WERI-Rb-1 (cell line): ENCODE measurements around the gene OR10AD1.
A peak's percentile ranks its signal among the peaks of the same experiment; 100 is the strongest.

Experiments used
- DNase-seq: peaks from one replicate; pipeline ENCODE4 v3.0.0-alpha.2; 2020
- H3K27ac ChIP-seq: fragments of 250-450 bp; sonication (Bioruptor Pico); 2 replicates; pipeline ENCODE4 v1.5.1; 2020; ENCODE audit warnings: mild to moderate bottlenecking, moderate library complexity
- H3K27me3 ChIP-seq: fragments of 250-450 bp; sonication (Bioruptor Pico); 2 replicates; pipeline ENCODE4 v1.5.1; 2021; ENCODE audit warnings: mild to moderate bottlenecking, low read depth, moderate library complexity; ENCODE audit not compliant: insufficient read depth, severe bottlenecking
- H3K36me3 ChIP-seq: fragments of 250-450 bp; sonication (Bioruptor Pico); 2 replicates; pipeline ENCODE4 v1.5.1; 2020; ENCODE audit warnings: mild to moderate bottlenecking, moderate library complexity
- H3K4me3 ChIP-seq: 2 replicates; pipeline ENCODE4 v1.5.1; 2011; ENCODE audit warnings: low read depth, mild to moderate bottlenecking, control low read depth, low read length
- H3K9me3 ChIP-seq: fragments of 250-450 bp; sonication (Bioruptor Pico); 2 replicates; pipeline ENCODE4 v1.5.1; 2021; ENCODE audit warnings: mild to moderate bottlenecking, moderate library complexity; ENCODE audit not compliant: severe bottlenecking
- CTCF ChIP-seq: IDR thresholded peaks from 2 replicates; pipeline ENCODE4 v1.5.1; 2011; ENCODE audit warnings: low read depth, mild to moderate bottlenecking, control low read depth, inconsistent platforms, low read length

OR10AD1 gene

GRCh38 chr12:48164451-48164850, 38.6 kb downstream of the OR10AD1 start:
- Histone ChIP-seq H3K36me3 (no peaks in the 10 kb centered on the region), H3K27me3 (no peaks in the 10 kb centered on the region), H3K4me3 (no peak overlapping the region), H3K27ac (no peak overlapping the region), H3K9me3 (no peaks in the 10 kb centered on the region)
- no peak for DNase-seq
- no peak for TF ChIP-seq CTCF

- no peaks in the 10 kb centered on the region for H3K36me3 ChIP-seq
- no peaks in the 10 kb centered on the region for H3K9me3 ChIP-seq
- no peak overlapping the region for H3K4me3 ChIP-seq
- DNase-seq = no peak
- no peak overlapping the region for H3K27ac ChIP-seq
- H3K27me3 ChIP-seq = no peaks in the 10 kb centered on the region
- no peak for TF ChIP-seq CTCF
Observed at GRCh38 chr12:48163150-48163747, 39.8 kb downstream of the OR10AD1 start.

GRCh38 chr12:48160807-48161206, 42.3 kb downstream of the OR10AD1 start:
- H3K36me3 ChIP-seq = peaks cover 2% of the 10 kb centered on the region; the same call in 1 of the 2 replicates
- no peak overlapping the region for H3K4me3 ChIP-seq
- no peak overlapping the region for H3K27ac ChIP-seq
- no peaks in the 10 kb centered on the region for H3K9me3 ChIP-seq
- no peak for TF ChIP-seq CTCF
- no peaks in the 10 kb centered on the region for H3K27me3 ChIP-seq
- no peak for DNase-seq

GRCh38 chr12:48160046-48160445, 43.0 kb downstream of the OR10AD1 start:
- peaks cover 2% of the 10 kb centered on the region; the same call in 1 of the 2 replicates for H3K36me3 ChIP-seq
- no peaks in the 10 kb centered on the region for H3K9me3 ChIP-seq
- TF ChIP-seq CTCF = no peak
- no peaks in the 10 kb centered on the region for H3K27me3 ChIP-seq
- no peak overlapping the region for H3K4me3 ChIP-seq
- no peak for DNase-seq
- no peak overlapping the region for H3K27ac ChIP-seq

GRCh38 chr12:48157889-48158370, 45.2 kb downstream of the OR10AD1 start:
- TF ChIP-seq CTCF = no peak
- Histone ChIP-seq H3K4me3 (peak overlapping the region; percentile 100), H3K27me3 (no peaks in the 10 kb centered on the region), H3K9me3 (no peaks in the 10 kb centered on the region), H3K27ac (peak overlapping the region; percentile 95), H3K36me3 (peaks cover 12% of the 10 kb centered on the region)
- DNase-seq = no peak
